Measurements from ENCODE around the gene GPALPP1. TPM values are rescaled to one million over a fixed set of nuclear protein-coding genes. Genes with fewer than 3 reads are reported as not detected.
A peak's percentile ranks its signal among the peaks of the same experiment; 100 is the strongest.
"Not testable (repeated sequence)": the region's sequence is repeated elsewhere in the genome, so short reads cannot be mapped to it uniquely, and the experiment has no call there.

GPALPP1 gene, protein sequence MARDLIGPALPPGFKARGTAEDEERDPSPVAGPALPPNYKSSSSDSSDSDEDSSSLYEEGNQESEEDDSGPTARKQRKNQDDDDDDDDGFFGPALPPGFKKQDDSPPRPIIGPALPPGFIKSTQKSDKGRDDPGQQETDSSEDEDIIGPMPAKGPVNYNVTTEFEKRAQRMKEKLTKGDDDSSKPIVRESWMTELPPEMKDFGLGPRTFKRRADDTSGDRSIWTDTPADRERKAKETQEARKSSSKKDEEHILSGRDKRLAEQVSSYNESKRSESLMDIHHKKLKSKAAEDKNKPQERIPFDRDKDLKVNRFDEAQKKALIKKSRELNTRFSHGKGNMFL
- total RNA-seq: 10 to 100 TPM; 20.9 to 26.0 TPM

GRCh38 chr13:44989071-44989889, at the start of gene GPALPP1, which contains the start of gene NUFIP1:
Gene GPALPP1 (plus strand): TSS chr13:44989538. CDS start chr13:44989655, 117 bp downstream.
Gene NUFIP1 (minus strand): TSS chr13:44989471. CDS start chr13:44989436, 35 bp downstream.
- Mint-ChIP-seq H3K27ac (peak within 1 kb of the TSS; percentile 98), H3K27me3 (no peaks in the 10 kb centered on the region), H3K4me1 (peaks cover 41% of the 10 kb centered on the region), H3K4me3 (peak within 1 kb of the TSS; percentile 98), H3K9me3 (no peaks in the 10 kb centered on the region), H3K36me3 (ENCODE audit: low read depth) (peaks cover 35% of the 10 kb centered on the region)
- ATAC-seq (replicated peaks): peak; percentile 99

DNA sequence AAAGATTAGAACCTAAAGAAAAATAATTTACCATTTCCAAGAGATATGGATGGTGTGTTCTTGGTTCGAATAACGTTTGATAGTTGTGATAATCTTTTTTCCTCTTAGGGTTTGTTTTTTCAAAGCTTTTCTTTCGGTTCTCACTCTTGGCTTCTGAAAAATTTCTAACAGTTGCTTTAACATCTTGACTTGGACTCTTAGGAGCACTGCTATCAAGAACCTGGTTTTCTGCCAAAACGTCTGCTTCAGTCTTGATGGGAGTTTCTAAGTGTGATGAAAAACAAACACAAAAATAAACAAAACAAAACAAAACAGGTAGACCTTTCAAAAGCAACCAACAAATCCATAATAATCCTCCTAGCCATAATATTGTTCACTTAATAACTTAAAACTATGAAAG, 45.9 kb upstream of the GPALPP1 start:
- not testable (repeated sequence) for H3K27me3 Mint-ChIP-seq; H3K4me3 Mint-ChIP-seq; ATAC-seq (replicated peaks); H3K9me3 Mint-ChIP-seq; H3K27ac Mint-ChIP-seq; H3K4me1 Mint-ChIP-seq
- peaks cover 56% of the 10 kb centered on the region for H3K36me3 Mint-ChIP-seq (ENCODE audit: low read depth)

- H3K9me3 Mint-ChIP-seq: no peaks in the 10 kb centered on the region
- peaks cover 53% of the 10 kb centered on the region for H3K36me3 Mint-ChIP-seq (ENCODE audit: low read depth)
- H3K4me3 Mint-ChIP-seq: no peak overlapping the region
- no peak for ATAC-seq (replicated peaks)
- H3K27ac Mint-ChIP-seq: no peak overlapping the region
- no peaks in the 10 kb centered on the region for H3K4me1 Mint-ChIP-seq
- no peaks in the 10 kb centered on the region for H3K27me3 Mint-ChIP-seq
Observed at GRCh38 chr13:44951184-44951583, 38.2 kb upstream of the GPALPP1 start.

GRCh38 chr13:44952671-44953070, 36.7 kb upstream of the GPALPP1 start:
- H3K4me1 Mint-ChIP-seq: no peaks in the 10 kb centered on the region
- no peak for ATAC-seq (replicated peaks)
- no peaks in the 10 kb centered on the region for H3K27me3 Mint-ChIP-seq
- H3K36me3 Mint-ChIP-seq (ENCODE audit: low read depth): peaks cover 49% of the 10 kb centered on the region
- no peak overlapping the region for H3K27ac Mint-ChIP-seq
- no peak overlapping the region for H3K4me3 Mint-ChIP-seq
- no peaks in the 10 kb centered on the region for H3K9me3 Mint-ChIP-seq

- no peak overlapping the region for H3K4me3 Mint-ChIP-seq
- H3K9me3 Mint-ChIP-seq: no peaks in the 10 kb centered on the region
- H3K36me3 Mint-ChIP-seq (ENCODE audit: low read depth): peaks cover 50% of the 10 kb centered on the region
- H3K27ac Mint-ChIP-seq: no peak overlapping the region
- H3K4me1 Mint-ChIP-seq: no peaks in the 10 kb centered on the region
- H3K27me3 Mint-ChIP-seq: no peaks in the 10 kb centered on the region
- no peak for ATAC-seq (replicated peaks)
Observed at GRCh38 chr13:44954224-44954623, 35.1 kb upstream of the GPALPP1 start.

- H3K9me3 Mint-ChIP-seq: no peaks in the 10 kb centered on the region
Observed at GRCh38 chr13:44955406-44955805, 33.9 kb upstream of the GPALPP1 start.

GRCh38 chr13:44961997-44962396, 27.3 kb upstream of the GPALPP1 start:
- Mint-ChIP-seq H3K9me3 (peaks cover 10% of the 10 kb centered on the region), H3K4me3 (no peak overlapping the region), H3K27me3 (no peaks in the 10 kb centered on the region), H3K4me1 (no peaks in the 10 kb centered on the region), H3K36me3 (ENCODE audit: low read depth) (peaks cover 85% of the 10 kb centered on the region), H3K27ac (no peak overlapping the region)
- ATAC-seq (replicated peaks): no peak

More at GRCh38 chr13:44955406-44955805, 33.9 kb upstream of the GPALPP1 start:
- H3K36me3 Mint-ChIP-seq (ENCODE audit: low read depth): peaks cover 48% of the 10 kb centered on the region
- no peak for ATAC-seq (replicated peaks)
- H3K27me3 Mint-ChIP-seq: no peaks in the 10 kb centered on the region
- H3K4me1 Mint-ChIP-seq: no peaks in the 10 kb centered on the region
- H3K27ac Mint-ChIP-seq: no peak overlapping the region
- no peak overlapping the region for H3K4me3 Mint-ChIP-seq

GRCh38 chr13:44967704-44968433, 21.5 kb upstream of the GPALPP1 start:
- H3K9me3 Mint-ChIP-seq: no peaks in the 10 kb centered on the region
- ATAC-seq (replicated peaks): no peak

DNA sequence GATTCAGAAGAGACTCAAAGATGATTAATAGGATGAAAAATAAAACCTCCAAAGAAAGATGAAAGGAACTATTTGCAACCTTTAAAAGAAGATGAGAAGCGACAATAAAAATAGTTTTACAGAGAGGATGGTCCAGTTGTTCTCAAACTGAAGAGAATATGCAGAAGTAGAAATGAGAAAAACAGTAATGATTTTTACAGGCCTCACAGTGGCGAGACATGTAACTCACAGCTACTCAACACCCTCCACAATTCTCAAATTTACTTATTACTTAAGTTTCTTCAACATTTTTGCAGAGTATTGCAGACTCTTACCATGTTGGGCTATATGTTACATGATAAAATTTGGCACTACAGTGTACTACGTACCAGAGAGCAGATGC, 20.9 kb upstream of the GPALPP1 start:
- ATAC-seq (replicated peaks): no peak
- Mint-ChIP-seq H3K27ac (no peak overlapping the region), H3K4me3 (no peak overlapping the region), H3K9me3 (no peaks in the 10 kb centered on the region), H3K36me3 (ENCODE audit: low read depth) (peaks cover 63% of the 10 kb centered on the region), H3K27me3 (no peaks in the 10 kb centered on the region), H3K4me1 (no peaks in the 10 kb centered on the region)

More at GRCh38 chr13:44967704-44968433, 21.5 kb upstream of the GPALPP1 start:
- H3K27ac Mint-ChIP-seq: no peak overlapping the region
- no peaks in the 10 kb centered on the region for H3K4me1 Mint-ChIP-seq
- H3K4me3 Mint-ChIP-seq: no peak overlapping the region
- no peaks in the 10 kb centered on the region for H3K27me3 Mint-ChIP-seq
- H3K36me3 Mint-ChIP-seq (ENCODE audit: low read depth): peaks cover 69% of the 10 kb centered on the region

GRCh38 chr13:44969551-44970484, 19.5 kb upstream of the GPALPP1 start:
- H3K9me3 Mint-ChIP-seq: no peaks in the 10 kb centered on the region
- ATAC-seq (replicated peaks): no peak
- no peaks in the 10 kb centered on the region for H3K4me1 Mint-ChIP-seq
- peaks cover 49% of the 10 kb centered on the region for H3K36me3 Mint-ChIP-seq (ENCODE audit: low read depth)
- H3K27me3 Mint-ChIP-seq: no peaks in the 10 kb centered on the region
- no peak overlapping the region for H3K27ac Mint-ChIP-seq
- no peak overlapping the region for H3K4me3 Mint-ChIP-seq

DNA sequence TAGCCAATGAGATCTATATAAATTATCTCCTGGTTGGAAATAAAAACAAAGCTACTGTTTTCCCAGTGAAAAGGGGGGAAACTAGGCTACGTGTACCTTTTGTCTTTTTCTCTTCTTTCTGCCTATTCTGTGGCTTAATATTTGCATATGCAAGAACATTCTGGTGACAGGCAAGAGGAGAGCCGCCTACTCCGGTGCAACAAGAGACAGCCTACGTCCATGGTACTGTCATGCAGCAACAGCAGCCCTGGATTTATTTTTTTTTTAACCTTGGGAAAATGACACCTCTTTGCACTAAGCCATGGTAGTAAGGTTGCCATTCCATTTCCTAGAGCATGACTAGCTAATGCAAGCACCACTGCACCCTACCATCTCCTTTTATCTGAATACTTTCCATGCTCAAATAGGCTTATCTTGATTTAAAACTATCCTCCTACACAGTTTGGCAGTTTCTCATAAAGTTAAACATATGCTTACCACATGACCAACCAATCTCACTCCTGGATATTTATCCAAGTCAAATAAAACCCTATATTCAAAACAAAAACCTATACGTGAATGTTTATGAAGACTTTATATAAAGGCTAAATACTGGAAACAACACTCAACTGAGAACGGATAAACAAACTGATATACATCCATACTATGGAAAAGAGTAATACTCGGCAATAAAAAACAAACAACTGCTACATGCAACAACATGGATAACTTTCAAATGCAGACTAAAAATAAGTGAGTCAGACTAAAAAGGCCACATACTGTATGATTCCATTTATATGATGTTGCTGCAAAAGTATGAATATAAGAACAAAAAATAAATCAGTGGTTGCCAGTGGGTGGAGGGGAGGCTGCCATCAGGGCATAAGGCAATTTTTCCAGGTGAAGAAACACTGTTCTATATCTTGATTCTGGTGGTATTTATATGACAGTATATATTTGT, 17.4 kb upstream of the GPALPP1 start:
- Mint-ChIP-seq H3K4me1 (no peaks in the 10 kb centered on the region), H3K27ac (no peak overlapping the region), H3K4me3 (no peak overlapping the region)

GRCh38 chr13:44972956-44973581, 16.3 kb upstream of the GPALPP1 start:
- Mint-ChIP-seq H3K27me3 (no peaks in the 10 kb centered on the region), H3K36me3 (ENCODE audit: low read depth) (peaks cover 33% of the 10 kb centered on the region), H3K27ac (no peak overlapping the region), H3K9me3 (no peaks in the 10 kb centered on the region), H3K4me1 (no peaks in the 10 kb centered on the region), H3K4me3 (no peak overlapping the region)
- ATAC-seq (replicated peaks): no peak

More for the DNA sequence above, 17.4 kb upstream of the GPALPP1 start:
- ATAC-seq (replicated peaks): no peak
- Mint-ChIP-seq H3K27me3 (no peaks in the 10 kb centered on the region), H3K36me3 (ENCODE audit: low read depth) (peaks cover 33% of the 10 kb centered on the region), H3K9me3 (no peaks in the 10 kb centered on the region)
